ENCODE data around the gene HOXD11.

Gene HOXD11

DNA sequence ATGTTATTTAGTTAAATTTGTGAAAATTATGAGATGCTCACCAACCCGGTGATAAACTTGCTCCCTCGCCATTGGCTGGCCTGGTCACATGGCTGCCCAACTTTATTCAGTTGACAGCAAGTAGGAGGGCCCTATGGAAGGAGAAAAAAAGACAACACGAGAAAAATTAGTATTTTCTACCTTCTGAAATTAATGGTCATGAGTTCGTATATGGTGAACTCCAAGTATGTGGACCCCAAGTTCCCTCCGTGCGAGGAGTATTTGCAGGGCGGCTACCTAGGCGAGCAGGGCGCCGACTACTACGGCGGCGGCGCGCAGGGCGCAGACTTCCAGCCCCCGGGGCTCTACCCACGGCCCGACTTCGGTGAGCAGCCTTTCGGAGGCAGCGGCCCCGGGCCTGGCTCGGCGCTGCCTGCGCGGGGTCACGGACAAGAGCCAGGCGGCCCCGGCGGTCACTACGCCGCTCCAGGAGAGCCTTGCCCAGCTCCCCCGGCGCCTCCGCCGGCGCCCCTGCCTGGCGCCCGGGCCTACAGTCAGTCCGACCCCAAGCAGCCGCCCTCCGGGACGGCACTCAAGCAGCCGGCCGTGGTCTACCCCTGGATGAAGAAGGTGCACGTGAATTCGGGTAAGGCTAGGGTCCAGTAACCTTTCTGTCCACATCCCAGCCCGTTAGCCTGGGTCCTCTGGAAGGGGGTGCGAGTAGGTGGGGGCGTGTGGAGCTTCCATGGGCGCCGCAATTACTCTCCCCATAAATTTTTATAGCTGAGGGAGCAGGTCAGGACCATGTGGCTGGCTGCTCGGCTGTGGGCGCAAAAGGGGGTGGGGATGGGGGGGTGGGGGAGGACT lies 44.6 kb downstream of the HOXD11 start, which contains the start of gene HOXD4:
HOXD4 (plus strand) TSS at position 109 of the 846 bp plus-strand sequence; CDS start at position 193, 84 bp downstream.
- DNase-seq: no peak

- no peak for DNase-seq
Measured at GRCh38 chr2:176152350-176153181, 45.5 kb downstream of the HOXD11 start.

DNA sequence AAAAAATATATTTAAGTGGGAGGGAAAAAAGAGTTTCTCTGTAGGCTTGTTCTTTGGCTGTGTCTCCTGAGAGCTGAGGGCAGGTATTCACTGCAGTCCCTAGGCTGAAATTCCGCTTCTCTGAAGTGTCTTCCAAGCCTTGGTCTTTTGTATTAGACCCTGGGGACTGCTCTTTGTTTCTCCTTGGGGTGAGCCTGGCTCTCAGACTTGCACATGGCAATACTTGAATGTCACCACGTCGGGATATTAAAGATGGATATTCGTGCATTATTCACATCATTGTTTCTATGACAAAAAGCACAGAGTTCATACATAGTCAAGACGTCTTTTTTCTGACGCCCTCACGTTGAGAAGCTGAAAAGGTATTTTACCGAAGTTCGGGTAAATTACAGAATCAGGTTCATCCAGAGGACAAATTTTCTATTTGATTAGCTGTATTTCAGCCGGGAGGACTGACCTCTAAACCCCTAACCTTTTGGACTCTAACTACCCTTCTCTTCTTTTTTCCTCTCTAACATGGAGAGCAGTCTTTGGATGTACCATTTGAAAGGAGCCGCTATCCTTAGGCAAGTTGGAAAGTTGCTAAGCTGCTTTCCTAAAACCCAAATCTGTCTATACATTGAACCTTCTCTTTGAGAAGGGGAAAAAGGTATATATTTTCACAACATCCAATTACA lies 47.6 kb downstream of the HOXD11 start:
- DNase-seq: no peak

DNA sequence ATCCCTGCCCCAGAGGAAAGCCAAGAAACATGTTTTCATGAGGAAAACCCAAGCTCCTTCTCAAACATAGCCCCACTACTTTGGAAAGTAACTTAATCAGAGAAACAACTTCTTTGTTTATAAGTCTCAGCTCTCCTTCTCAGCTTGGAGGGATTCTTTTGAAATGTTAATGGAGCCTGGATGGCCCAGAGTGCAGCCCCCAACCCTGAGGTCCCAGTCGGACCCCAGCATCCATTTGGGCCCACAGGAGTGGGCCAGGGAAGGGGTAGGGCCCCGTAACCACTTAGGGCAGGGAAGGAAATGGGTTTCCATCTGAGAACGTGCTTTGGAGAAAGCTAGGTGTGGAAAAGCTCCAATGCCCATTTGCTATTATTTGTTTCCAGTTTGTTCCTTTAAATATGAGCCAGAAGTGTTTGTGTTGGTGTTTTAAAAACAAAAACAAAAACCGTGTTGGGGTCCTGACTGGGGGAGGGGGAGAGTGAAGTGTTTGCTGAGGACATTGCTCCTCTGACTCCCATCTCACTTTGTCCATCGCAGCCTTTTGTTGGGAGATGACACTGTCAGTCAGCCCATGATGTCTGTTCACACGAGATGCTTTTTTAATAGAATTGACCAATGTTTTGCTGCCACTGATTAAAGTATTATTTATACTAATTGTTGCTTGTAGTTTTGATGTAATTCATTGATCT lies 48.4 kb downstream of the HOXD11 start:
- no peak for DNase-seq

DNA sequence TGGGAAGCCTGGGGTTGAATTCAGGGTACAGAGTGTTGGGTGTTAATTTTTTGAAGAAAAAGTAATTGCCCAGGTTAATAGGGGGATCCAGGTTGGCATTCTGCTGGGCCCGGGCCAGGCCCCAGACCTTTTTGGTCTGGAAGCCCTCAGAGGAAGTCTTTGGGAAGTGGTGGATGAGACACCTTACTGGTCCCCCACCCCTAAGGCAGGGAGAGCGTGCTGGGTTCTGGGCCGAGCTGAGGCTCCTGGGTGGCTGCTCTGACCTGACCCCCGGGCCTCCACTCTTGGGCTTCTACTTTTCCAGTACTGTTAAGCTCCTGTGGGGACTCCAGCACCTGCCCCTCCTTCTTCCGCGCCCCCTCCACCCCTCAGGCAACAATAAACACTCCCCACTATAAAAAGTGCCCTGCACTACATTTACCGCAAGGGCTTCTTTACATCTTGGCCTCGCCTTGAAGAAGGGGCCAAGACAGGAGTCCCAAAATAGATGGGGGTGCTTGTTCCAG lies 49.3 kb downstream of the HOXD11 start:
- DNase-seq: no peak

GRCh38 chr2:176156807-176157498 lies 49.9 kb downstream of the HOXD11 start, which contains the start of gene HOXD3:
HOXD3 (plus strand) TSS chr2:176157307; CDS start chr2:176169115, 11,808 bp downstream.
- no peak for DNase-seq

GRCh38 chr2:176157499-176158185 lies 50.6 kb downstream of the HOXD11 start:
- no peak for DNase-seq

GRCh38 chr2:176158186-176158591 lies 51.1 kb downstream of the HOXD11 start:
- no peak for DNase-seq

DNA sequence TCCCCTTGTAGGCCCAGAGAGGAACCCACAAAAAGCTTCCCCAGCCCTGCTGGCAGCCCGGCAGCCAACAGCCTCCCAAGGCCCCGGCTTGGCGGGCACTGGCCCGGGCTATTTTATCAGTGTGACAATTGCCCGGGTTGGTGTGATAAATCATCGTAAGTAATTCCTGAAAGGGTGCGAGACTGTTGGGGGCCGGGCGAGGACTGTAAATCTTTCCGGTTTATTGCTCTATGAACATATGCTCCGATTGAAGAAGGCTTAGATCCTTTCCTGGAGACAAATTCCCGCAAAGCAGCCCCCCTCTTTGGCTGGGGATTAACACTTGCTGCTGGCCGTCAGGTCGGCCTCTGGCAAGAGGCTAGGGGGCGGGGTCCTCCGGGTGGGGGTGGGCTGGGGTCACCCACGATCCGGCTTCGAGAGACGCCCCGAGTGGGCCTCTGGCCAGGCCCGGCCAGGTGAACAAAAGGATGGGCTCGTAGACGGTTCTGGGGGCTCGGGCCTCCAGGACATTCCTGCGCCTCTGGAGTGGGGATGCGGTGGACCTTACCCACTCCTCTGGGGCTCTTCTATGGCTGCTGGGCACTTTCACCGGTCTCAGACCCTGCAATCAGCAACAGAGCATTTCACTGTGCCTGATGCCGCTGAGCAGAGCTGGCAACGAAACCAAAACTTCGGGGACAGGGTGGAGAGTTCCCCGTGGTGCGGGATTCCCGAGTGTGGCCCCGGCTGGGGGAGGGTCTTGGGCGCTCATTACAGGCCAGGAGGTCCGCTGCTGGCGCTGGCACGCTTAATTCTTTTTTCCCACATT lies 52.0 kb downstream of the HOXD11 start:
- no peak for DNase-seq

Measured in effector CD8-positive, alpha-beta T cell (primary cell).